T47D (cell line): ENCODE data around the gene CCDC192.

Experiments
- DNase-seq, 2 experiments: peaks; one replicate each; pipeline versions ENCODE4 v3.0.0 to v3.0.0-alpha.2; 2011 to 2012; ENCODE audit warnings: low read depth in 1 of 2, low spot score in 1 of 2
- JUND ChIP-seq: IDR thresholded peaks from 2 replicates; pipeline ENCODE4 v1.6.1; 2012; ENCODE audit warnings: low read depth
- in situ Hi-C: cut with HindIII; loops from 2 replicates; pipeline ENCODE4 v1.10.0; 2016; ENCODE audit warnings: low sequenced_read_pairs, low pct_unique_long_range_greater_than_20kb

Gene CCDC192

DNA sequence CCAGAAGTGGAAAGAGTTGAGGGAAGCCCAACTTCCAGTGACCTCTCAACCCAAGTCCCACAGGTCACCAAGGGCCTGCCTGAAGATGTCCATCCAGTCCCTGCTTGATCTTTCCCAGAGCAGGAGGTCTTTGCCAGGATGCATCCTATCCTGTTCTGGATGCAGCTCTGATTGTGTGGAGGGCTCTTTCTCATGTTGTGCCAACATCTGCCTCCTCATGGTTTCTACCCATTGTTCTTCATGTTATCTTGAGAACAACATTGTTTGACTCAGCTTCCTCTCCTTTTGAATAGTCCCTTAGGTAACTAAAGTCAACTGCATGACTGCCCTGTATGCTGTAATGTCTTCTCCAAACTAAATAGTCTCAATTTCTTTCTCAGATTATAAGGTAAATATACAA, 169.3 kb downstream of the CCDC192 start:
- in situ Hi-C loops: no loop called here
- TF ChIP-seq JUND: no peak
- no peak for DNase-seq

DNA sequence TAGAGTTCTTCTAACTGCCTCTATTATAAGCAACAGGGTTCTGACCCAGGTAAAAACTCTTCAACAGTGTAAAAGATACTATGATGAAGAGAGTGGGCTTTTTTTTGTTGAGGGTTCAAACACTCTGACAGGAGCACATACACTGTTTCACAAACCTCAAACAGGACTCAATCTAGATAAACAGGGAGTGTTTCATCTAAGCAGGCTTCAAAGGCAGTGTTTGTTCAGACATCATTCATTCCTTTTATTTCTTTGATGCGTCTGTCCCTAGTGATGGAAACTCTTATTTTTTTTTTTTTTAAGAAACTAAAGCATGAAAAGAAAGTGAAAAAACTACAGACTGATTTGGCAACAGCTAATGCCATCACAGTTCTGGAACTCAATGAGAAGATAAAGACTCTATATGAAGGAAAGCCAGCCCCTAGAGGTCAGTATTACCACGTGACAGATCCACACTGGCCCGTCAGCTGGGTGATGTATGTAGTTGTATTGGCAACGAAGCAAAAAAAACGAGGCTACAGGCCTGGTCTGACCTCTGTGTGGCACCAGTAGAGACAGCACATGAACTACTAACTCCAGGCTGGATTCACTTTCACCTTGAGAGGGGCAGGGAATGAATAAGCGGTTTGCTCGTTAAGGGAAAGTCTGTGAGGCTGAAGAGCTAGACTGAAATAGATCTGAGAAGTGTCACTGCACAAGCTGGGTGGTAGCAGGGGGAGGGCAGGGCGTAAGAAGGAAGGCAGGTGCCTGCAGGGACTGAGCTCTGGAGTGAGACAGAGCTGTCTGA, 172.2 kb downstream of the CCDC192 start:
- in situ Hi-C loops: no loop called here
- peak in 1 of 2 experiments; percentile 78 for DNase-seq
- TF ChIP-seq JUND: no peak

DNA sequence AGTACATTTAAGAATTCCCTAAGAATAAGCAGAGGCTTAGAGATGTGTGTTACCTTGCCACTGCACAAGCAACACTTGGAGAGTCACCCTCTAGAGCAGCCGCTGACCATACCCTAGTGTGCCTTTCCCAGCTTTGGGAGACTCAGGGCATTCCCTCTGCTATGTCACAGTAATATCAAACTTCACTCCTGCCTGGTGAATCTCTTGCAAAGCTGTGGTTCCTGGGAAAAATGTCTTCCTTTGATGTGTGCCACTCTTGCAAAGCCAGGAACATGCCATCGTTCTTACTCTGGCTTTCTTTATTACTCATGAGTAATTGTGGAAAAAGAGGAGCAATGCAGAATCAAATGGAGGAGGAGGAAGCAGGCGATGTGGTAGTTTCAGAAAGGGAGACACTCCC, 173.2 kb downstream of the CCDC192 start:
- in situ Hi-C loops: no loop called here
- DNase-seq: no peak
- TF ChIP-seq JUND: no peak

DNA sequence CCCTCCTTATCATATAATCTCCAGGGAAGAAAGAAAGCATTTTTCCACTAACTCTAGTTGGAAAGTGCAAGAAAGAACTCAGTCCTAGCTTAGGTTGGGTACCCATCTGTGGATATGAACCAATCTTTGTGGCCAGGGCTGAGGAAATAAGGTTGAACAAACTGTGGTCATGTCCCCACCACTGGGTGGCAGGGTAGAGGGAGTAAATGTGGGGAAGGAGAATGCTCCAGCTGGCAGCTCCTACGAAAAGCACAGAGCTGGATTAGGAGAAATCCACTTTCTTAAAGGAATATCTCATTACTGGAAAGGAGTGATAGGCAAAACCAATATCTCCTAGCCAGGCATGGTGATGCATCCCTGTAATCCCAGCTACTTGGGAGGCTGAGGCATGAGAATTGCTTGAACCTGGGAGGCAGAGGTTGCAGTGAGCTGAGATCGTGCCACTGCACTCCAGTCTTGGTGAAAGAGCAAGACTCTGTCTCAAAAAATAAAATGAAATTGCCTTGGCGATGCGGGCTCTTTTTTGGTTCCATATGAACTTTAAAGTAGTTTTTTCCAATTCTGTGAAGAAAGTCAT, 175.1 kb downstream of the CCDC192 start:
- no peak for TF ChIP-seq JUND
- in situ Hi-C loops: no loop called here
- peak in 1 of 2 experiments; percentile 83 for DNase-seq

GRCh38 chr5:127884416-127884815, 181.2 kb downstream of the CCDC192 start:
- in situ Hi-C loops: no loop called here
- no peak for DNase-seq
- no peak for TF ChIP-seq JUND

- in situ Hi-C loops: no loop called here
- TF ChIP-seq JUND: no peak
- DNase-seq: peak in 1 of 2 experiments; percentile 86
These were observed 182.0 kb downstream of the CCDC192 start for GRCh38 chr5:127885176-127885575.

- DNase-seq: peak in 1 of 2 experiments; percentile 22
- TF ChIP-seq JUND: no peak
- in situ Hi-C loops: no loop called here
These were observed 182.9 kb downstream of the CCDC192 start for GRCh38 chr5:127886081-127886480.

- in situ Hi-C loops: no loop called here
- DNase-seq: no peak
- no peak for TF ChIP-seq JUND
These were observed 184.1 kb downstream of the CCDC192 start for GRCh38 chr5:127887282-127887681.

GRCh38 chr5:127891942-127892341, 188.8 kb downstream of the CCDC192 start:
- TF ChIP-seq JUND: no peak
- no peak for DNase-seq
- in situ Hi-C loops: no loop called here

- in situ Hi-C loops: no loop called here
- no peak for TF ChIP-seq JUND
- no peak for DNase-seq
These were observed 189.4 kb downstream of the CCDC192 start for GRCh38 chr5:127892467-127893207.

DNA sequence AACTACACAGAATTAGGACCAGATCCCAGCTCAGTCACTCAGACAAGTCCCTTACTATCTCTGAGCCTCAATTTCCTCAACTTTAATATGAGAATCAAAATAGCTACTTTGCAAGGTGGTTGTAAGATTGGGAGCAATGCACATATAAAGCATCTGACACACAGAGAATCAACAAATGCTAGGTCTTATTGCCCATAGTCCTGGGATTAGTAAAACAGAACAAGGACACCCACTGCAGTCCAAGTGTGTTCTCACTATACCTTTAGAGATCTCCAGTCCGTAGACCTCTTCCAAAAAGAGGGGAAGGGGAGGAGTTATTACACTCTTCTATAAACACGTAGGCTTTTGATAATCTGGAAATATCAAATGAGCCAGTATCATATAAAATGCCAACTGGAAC, 190.0 kb downstream of the CCDC192 start:
- in situ Hi-C loops: no loop called here
- no peak for DNase-seq

DNA sequence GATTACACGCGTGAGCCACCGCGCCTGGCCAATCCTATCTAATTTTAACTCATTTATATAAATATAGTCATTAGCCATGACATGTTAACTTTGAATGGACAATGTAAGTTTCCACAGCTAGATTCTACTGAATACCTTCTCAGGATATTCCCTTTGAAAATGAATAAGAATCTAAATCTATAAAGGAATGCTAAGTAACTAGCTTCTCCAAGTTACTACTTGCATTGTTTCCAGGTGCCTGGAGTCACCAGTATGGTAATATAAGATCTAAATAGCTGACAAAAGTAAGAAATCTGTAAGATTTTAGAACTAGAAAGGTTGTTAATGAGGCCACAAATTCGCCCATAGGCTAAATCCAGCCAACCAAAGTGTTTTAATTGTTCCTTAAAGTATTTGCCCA, 191.3 kb downstream of the CCDC192 start:
- no peak for TF ChIP-seq JUND
- in situ Hi-C loops: no loop called here
- DNase-seq: no peak

More for the DNA sequence above, 190.0 kb downstream of the CCDC192 start:
- TF ChIP-seq JUND: no peak

- in situ Hi-C loops: no loop called here
- no peak for TF ChIP-seq JUND
- no peak for DNase-seq
These were observed 195.5 kb downstream of the CCDC192 start for GRCh38 chr5:127898551-127899213.
